GM19372 (cell line): ENCODE measurements around the gene GLIPR1L1.
A peak's percentile ranks its signal among the peaks of the same experiment; 100 is the strongest.
"Not testable (repeated sequence)": the region's sequence is repeated elsewhere in the genome, so short reads cannot be mapped to it uniquely, and the experiment has no call there.

ENCODE experiments used
- ATAC-seq: cut with Tn5 transposase; IDR thresholded peaks from one replicate; pipeline ENCODE4 v1.9.1; 2021; ENCODE audit warnings: mild to moderate bottlenecking, low read depth, moderate library complexity; ENCODE audit not compliant: unreplicated experiment

The GLIPR1L1 gene

GRCh38 chr12:75334384-75335030 is at the start of gene GLIPR1L1:
Gene GLIPR1L1, plus strand, starts transcription at chr12:75334670. Its CDS starts 59 bp downstream, at chr12:75334729.
- ATAC-seq: peak; percentile 45

DNA sequence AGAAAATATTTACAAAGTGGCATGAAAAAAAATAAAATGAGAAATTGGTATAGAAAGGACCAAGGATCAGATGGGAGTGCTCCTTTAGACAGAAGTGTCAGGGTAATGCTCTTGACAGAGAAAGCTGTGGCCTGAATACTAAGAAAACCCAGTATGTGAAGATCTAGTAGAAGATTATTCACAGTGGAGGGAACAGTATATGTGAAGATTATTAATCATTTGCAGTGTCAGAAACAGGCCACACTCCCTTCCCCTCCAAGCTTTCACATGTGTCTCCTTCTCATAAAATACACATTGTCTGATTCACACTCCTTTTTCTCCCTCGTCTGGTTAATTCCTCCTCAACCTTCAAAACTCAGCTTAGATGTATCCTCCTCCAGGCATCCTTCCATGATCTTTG is 45.6 kb upstream of the GLIPR1L1 start:
- no peak for ATAC-seq

DNA sequence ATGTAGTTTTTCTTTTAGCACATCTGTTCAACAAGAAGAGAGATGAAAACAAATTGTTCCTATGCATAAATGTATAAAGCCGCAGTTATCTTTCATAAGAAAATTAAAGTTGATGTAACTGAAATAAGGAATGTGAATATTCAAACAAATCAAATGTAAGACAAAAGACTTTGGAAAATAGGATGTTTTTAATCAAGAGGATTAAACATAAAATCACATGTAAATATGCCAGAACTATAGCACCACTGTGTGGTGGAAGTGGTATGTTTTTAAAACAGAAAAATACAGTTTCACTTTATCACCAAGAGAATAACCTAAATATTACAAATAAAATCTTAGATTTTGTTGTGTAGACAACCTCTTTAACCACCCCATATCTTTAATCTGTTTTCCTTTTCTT is 44.7 kb upstream of the GLIPR1L1 start:
- no peak for ATAC-seq

DNA sequence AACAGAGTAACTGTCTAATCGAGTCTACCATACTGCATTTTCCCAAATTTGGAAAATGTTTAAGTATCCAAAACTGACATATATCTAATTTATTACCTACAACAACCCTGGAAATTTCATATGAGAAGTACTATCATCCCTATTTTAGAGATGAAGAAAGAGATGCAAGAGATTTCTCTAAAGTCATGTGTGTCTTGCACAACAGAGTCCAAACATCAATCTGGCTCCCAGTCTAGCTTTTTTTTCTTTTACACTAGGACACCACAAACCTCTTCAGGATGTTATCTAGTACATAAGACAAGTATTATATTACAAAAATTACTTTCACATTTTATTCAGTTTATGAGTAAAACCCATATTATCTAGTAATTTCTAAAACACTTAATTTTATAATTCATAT is 43.5 kb upstream of the GLIPR1L1 start:
- ATAC-seq: no peak

DNA sequence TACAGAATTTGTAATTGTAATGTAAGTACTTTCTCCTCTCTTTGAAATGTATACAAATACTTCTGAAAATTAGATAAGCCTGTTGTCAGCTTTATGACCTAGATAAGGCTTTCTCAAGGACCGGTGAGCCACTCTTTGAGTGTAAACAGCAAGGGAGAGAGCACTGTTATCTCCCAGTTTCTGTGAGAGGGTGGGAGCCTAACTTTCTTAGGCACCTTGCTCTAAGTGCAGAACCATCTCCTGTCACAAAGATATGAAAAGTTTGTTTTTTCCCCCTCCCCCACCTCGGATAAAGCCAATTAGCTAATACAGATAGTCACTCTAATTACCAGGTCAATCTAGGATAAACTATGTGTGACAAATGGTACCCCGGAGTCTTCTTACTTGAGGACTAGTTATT is 40.1 kb upstream of the GLIPR1L1 start:
- ATAC-seq: no peak

GRCh38 chr12:75294797-75295196 is 39.7 kb upstream of the GLIPR1L1 start:
- no peak for ATAC-seq

- no peak for ATAC-seq
Measured at GRCh38 chr12:75302225-75302624, 32.2 kb upstream of the GLIPR1L1 start.

DNA sequence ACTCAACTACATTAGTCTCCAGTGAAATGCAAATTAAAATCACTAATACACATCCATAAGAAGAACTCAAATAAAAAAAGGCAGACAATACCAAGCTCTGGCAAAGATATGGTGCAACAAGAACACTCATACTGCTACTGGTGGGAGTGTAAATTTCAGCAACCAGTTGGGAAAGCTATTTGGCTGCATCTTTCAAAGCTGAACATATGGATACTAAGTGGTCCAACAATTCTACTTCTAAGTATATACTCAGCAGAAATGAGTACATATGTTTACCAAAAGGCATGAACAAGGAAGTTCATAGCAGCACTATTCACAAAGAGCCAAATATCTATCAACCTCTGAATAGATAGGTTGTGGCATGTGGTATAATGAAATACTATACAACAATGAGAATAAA is 31.7 kb upstream of the GLIPR1L1 start:
- ATAC-seq: no peak

DNA sequence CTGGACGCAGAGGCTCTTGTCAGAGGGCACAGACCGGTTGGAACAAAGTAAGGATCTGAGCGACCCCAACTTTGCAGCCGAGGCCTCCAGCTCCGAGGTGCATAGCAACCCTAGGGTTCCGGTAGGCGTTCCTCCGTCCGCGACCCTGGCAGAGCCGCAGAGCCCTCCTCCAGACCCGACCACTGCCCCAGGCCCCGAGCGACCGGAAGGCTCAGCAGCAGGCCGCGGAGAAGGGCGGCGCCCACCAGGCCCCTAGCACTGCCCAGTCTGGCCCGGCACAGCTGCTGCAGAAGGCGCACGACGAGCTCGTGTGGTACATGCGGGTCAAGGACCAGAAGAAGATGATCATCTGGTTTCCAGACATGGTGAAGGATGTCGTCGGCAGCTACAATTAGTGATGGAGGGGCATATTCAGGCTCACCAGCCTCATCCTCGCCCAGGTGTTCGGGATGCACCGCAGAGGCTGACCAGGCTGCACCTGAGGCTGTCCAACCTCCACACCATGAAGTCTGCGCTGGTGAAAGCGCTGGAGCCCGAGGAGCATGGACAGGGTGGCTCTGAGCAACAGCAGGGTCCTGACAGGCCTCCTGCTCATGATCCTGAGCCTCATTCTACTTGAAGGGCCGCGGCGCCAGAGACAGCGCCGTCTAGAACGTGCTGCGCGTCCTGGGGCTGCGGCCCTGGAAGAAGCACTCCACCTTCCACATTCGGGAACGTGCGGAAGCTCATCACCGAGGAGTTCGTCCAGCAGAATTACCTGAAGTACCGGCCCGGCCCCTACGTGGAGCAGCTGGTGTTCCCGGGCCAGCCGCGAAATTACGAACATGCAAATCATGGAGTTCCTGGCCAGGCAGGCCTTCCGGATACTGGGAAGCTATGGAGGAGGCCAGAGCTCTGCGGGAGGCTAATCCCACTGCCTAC is 28.8 kb upstream of the GLIPR1L1 start:
- ATAC-seq: no peak

- no peak for ATAC-seq
Measured at GRCh38 chr12:75308279-75308678, 26.2 kb upstream of the GLIPR1L1 start.

- no peak for ATAC-seq
Measured at GRCh38 chr12:75311369-75311768, 23.1 kb upstream of the GLIPR1L1 start.

DNA sequence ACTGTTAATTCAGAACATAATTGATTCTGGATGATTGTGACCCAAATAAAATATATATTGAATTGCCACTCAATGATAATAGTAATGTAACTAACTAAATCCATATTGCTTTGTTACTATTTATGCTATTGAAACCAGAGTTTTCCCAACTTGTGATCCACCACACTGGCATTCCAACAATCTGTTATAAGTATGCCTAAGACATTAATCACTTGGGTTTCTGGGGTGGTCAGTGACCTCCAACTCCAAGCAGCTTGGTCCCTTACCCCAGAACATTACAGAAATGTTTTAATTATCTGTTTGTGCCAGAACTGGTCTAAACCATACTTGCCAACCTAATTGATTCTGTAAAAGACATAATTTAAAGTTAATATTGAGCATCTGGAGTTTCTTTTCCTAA is 19.0 kb upstream of the GLIPR1L1 start:
- no peak for ATAC-seq

- no peak for ATAC-seq
Measured at GRCh38 chr12:75317784-75318183, 16.7 kb upstream of the GLIPR1L1 start.

DNA sequence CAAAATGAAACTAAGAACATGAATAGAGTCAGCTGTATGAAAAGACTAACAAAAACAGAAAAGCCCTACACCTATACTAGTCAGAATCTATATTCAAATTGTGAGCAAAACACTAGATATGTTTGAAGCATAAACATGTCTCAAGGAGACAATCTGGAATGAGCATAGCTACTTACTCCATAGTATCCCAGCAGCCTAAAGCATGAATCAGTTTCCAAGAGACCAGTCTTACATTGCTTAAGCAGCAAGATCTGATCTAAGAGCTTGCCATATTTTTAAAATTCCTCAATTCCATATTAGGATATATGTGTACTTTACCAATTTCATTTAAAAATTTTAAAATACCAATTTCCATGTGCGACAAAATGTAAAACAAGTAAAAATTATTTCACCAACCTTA is 12.0 kb upstream of the GLIPR1L1 start:
- ATAC-seq: no peak

- ATAC-seq: no peak
Measured at GRCh38 chr12:75323663-75324062, 10.8 kb upstream of the GLIPR1L1 start.

GRCh38 chr12:75327642-75328041 is 6.8 kb upstream of the GLIPR1L1 start:
- no peak for ATAC-seq

GRCh38 chr12:75329918-75330826 is 4.3 kb upstream of the GLIPR1L1 start, which contains the start of gene CAPS2:
Gene CAPS2, minus strand, starts transcription at chr12:75330324. Its CDS starts 3,826 bp downstream, at chr12:75326498.
- peak; percentile 79 for ATAC-seq

GRCh38 chr12:75337905-75338304 is 3.4 kb downstream of the GLIPR1L1 start:
- peak; percentile 44 for ATAC-seq

GRCh38 chr12:75341873-75342272 is 7.4 kb downstream of the GLIPR1L1 start:
- no peak for ATAC-seq

DNA sequence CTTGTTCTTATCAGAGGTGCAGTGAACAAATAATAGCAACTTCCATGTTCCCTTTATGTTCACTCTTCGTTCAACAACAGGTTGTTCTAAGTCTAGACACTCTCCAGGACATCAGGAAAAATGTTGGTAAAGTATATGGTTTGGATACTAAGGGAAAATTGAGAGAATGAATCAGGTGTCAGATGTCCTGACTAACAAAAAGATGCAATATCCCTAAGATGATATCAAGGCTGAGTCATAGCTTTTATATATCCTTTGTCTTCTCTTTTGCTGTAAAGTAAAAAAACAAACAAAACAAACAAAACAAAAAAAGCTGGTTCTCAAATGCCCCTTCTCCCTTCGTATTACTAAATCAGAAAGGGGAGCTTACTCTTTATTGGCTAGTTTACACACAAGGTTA is 11.1 kb downstream of the GLIPR1L1 start:
- no peak for ATAC-seq

GRCh38 chr12:75346215-75346614 is 11.7 kb downstream of the GLIPR1L1 start:
- ATAC-seq: not testable (repeated sequence)
